Measurements from ENCODE around the gene ZXDC. TPM values are rescaled to one million over a fixed set of nuclear protein-coding genes. Genes with fewer than 3 reads are reported as not detected.

Gene ZXDC
- polyA plus RNA-seq, 3 donors: 29.9 to 34.0 (median 31.6) TPM

GRCh38 chr3:126456766-126457388, 18.8 kb downstream of the ZXDC start:
- DNase-seq (ENCODE audit: low read depth in 3 of 3, low spot score in 2 of 3): no peak

GRCh38 chr3:126456211-126456610, 19.5 kb downstream of the ZXDC start:
- no peak for DNase-seq (ENCODE audit: low read depth in 3 of 3, low spot score in 2 of 3)

- no peak for DNase-seq (ENCODE audit: low read depth in 3 of 3, low spot score in 2 of 3)
These were observed 21.1 kb downstream of the ZXDC start for GRCh38 chr3:126454437-126455198.

- no peak for DNase-seq (ENCODE audit: low read depth in 3 of 3, low spot score in 2 of 3)
These were observed 21.7 kb downstream of the ZXDC start for GRCh38 chr3:126454025-126454424.

DNA sequence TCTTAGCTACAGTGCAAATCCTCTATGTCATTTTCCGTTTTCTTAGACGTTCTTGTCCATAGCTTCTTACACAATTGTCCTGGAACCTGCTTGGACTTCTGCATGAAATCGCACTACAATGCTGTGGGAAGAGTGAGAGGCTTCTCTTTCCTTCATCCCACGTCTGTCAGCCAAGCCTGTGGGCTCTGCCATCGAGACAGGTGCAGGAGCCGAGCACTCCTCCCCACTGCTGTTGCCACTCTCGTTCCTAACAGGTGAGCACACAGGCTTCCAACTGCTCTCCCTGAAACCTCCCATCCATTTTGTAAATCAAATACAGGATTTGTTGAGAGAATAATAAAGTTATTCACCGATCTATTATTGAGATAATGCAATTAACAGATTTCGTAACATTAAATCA, 23.5 kb downstream of the ZXDC start:
- no peak for DNase-seq (ENCODE audit: low read depth in 3 of 3, low spot score in 2 of 3)

DNA sequence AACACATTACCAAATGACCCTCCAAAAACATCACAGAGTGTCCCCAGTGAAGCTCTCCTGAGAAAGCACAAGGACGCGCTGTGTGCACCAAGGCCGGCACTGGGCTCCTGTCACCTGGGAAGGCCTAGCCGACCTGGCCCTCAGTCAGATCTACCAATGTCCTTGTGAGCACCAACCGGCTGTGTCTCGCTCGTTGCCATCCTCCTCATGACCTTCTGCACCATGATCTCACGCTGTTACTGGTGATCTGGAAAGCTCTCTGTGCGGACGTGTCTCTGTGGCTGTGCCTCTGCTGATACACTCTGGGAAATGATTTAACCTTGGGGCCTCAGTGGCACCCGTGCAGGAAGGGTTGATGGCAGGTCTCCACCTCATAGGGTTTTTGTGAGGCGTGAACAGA, 24.2 kb downstream of the ZXDC start:
- DNase-seq (ENCODE audit: low read depth in 3 of 3, low spot score in 2 of 3): no peak

GRCh38 chr3:126450744-126451143, 24.9 kb downstream of the ZXDC start:
- DNase-seq (ENCODE audit: low read depth in 3 of 3, low spot score in 2 of 3): no peak

GRCh38 chr3:126450219-126450618, 25.5 kb downstream of the ZXDC start:
- no peak for DNase-seq (ENCODE audit: low read depth in 3 of 3, low spot score in 2 of 3)

GRCh38 chr3:126449621-126450051, 26.1 kb downstream of the ZXDC start:
- DNase-seq (ENCODE audit: low read depth in 3 of 3, low spot score in 2 of 3): no peak

DNA sequence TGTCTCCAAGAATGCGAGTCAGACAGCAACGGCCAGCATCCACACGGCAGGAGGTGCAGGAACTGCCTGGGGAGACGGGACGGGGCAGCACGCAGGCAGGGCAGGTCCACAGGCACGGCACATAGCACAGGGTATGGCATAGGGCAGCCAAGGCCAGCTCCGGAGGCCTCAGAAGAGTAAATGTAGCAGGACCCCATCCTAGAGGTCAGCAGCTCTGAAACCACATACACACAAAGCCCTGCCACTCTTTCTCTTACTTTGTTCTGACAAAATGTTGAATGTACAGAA, 26.9 kb downstream of the ZXDC start:
- no peak for DNase-seq (ENCODE audit: low read depth in 3 of 3, low spot score in 2 of 3)

- DNase-seq (ENCODE audit: low read depth in 3 of 3, low spot score in 2 of 3): no peak
These were observed 27.4 kb downstream of the ZXDC start for GRCh38 chr3:126448136-126448892.

- no peak for DNase-seq (ENCODE audit: low read depth in 3 of 3, low spot score in 2 of 3)
These were observed 28.1 kb downstream of the ZXDC start for GRCh38 chr3:126447456-126448106.

GRCh38 chr3:126446791-126447190, 28.9 kb downstream of the ZXDC start:
- DNase-seq (ENCODE audit: low read depth in 3 of 3, low spot score in 2 of 3): no peak

DNA sequence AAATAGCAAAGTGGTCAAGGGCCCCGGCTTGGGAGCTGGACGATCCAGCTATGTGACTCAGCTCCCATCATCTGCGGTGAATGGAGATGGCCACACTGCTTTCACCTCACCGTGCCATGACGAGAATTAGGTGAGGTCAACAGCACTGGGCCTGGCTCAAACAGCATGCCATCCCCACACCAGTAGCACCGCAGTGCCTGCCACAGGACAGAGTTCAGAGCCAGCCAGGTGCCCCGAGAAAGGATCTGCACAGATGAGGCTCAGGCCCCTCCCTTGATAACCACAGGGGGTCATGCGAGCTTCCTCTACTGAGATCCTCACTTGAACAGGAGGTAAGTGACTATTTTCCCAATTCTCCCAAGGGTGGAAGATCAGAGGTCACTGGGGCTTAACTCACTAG, 29.4 kb downstream of the ZXDC start:
- no peak for DNase-seq (ENCODE audit: low read depth in 3 of 3, low spot score in 2 of 3)

- DNase-seq (ENCODE audit: low read depth in 3 of 3, low spot score in 2 of 3): no peak
These were observed 30.2 kb downstream of the ZXDC start for GRCh38 chr3:126445506-126445905.

DNA sequence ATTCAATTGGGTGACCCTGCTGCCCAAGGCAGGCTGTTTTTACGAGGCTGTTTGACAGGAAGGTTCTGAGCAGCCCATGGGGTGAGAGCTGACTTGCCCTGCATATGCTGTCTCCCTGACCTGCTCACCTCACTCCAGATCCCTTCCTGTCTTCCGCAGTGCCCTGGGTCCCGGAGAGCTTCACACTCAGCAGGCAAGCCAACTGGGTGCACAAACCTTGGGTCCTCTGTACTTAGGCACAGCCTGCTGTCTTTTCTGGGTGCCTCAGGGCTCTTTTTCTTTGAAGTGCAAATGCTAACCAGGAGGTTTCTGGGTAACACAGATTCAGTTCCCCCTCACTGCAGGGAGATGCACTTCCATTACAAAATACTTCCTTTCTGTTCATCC, 32.8 kb downstream of the ZXDC start:
- no peak for DNase-seq (ENCODE audit: low read depth in 3 of 3, low spot score in 2 of 3)

GRCh38 chr3:126442094-126442855, 33.4 kb downstream of the ZXDC start:
- DNase-seq (ENCODE audit: low read depth in 3 of 3, low spot score in 2 of 3): no peak

DNA sequence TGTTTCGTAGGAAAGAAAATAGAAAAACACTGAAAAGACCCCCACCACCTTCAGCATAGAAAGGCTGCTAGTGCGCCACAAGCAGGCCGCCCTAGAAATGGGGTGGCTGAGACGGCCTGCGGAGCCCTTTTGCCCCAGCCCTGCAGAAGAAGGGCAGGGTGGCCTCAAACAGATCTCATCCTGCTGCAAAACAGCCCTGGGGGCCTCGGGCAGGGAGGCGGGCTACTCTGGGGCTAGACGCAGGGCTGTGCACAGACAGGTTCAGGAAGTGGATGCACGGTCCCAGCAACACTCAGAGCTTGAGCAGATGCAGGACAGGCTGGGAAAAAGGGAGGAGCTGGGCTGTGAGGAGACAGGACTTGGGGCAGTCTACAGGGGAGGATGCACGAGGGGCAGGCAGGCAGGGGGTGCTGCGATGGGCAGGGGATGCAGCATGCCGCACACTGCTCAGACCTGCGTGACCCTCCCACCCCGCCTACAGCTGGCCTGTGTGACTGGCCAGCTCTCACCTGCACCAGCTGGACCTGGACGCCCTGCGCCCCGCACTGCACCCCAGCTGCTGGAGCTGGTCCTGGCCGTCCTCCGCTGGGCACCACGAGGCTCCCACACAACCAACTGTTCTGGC, 34.3 kb downstream of the ZXDC start:
- DNase-seq (ENCODE audit: low read depth in 3 of 3, low spot score in 2 of 3): no peak

DNA sequence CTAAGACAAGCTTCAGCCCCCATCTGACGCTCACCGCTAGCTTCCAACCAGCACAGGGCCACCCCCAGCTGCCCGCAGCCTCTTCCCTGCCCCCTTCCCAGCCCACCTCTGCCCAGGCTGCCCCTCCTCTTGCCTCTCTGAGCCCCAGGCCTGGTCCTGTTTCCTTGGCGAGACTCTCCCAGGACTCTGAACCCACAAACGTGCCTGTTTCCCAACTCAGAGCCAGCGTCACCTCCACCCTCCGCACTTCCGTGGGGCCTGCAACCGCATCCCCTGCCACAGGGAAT, 35.0 kb downstream of the ZXDC start:
- no peak for DNase-seq (ENCODE audit: low read depth in 3 of 3, low spot score in 2 of 3)

- no peak for DNase-seq (ENCODE audit: low read depth in 3 of 3, low spot score in 2 of 3)
These were observed 35.6 kb downstream of the ZXDC start for GRCh38 chr3:126439968-126440708.
